WERI-Rb-1 (cell line): ENCODE results near the gene NRF1.

Source experiments
- DNase-seq: peaks from one replicate; pipeline ENCODE4 v3.0.0-alpha.2; 2020
- H3K27ac ChIP-seq: fragments of 250-450 bp; sonication (Bioruptor Pico); 2 replicates; pipeline ENCODE4 v1.5.1; 2020; ENCODE audit warnings: mild to moderate bottlenecking, moderate library complexity
- H3K27me3 ChIP-seq: fragments of 250-450 bp; sonication (Bioruptor Pico); 2 replicates; pipeline ENCODE4 v1.5.1; 2021; ENCODE audit warnings: mild to moderate bottlenecking, low read depth, moderate library complexity; ENCODE audit not compliant: insufficient read depth, severe bottlenecking
- H3K36me3 ChIP-seq: fragments of 250-450 bp; sonication (Bioruptor Pico); 2 replicates; pipeline ENCODE4 v1.5.1; 2020; ENCODE audit warnings: mild to moderate bottlenecking, moderate library complexity
- H3K4me3 ChIP-seq: 2 replicates; pipeline ENCODE4 v1.5.1; 2011; ENCODE audit warnings: low read depth, mild to moderate bottlenecking, control low read depth, low read length
- H3K9me3 ChIP-seq: fragments of 250-450 bp; sonication (Bioruptor Pico); 2 replicates; pipeline ENCODE4 v1.5.1; 2021; ENCODE audit warnings: mild to moderate bottlenecking, moderate library complexity; ENCODE audit not compliant: severe bottlenecking
- CTCF ChIP-seq: IDR thresholded peaks from 2 replicates; pipeline ENCODE4 v1.5.1; 2011; ENCODE audit warnings: low read depth, mild to moderate bottlenecking, control low read depth, inconsistent platforms, low read length

The NRF1 gene

GRCh38 chr7:129750091-129750490 is 138.6 kb downstream of the NRF1 start:
- DNase-seq = peak; percentile 97
- H3K27me3 ChIP-seq = no peaks in the 10 kb centered on the region
- no peak overlapping the region for H3K4me3 ChIP-seq
- peak overlapping the region; percentile 90 for H3K27ac ChIP-seq
- no peak for TF ChIP-seq CTCF
- no peaks in the 10 kb centered on the region for H3K9me3 ChIP-seq
- peaks cover 3% of the 10 kb centered on the region for H3K36me3 ChIP-seq

GRCh38 chr7:129750501-129750900 is 139.0 kb downstream of the NRF1 start:
- TF ChIP-seq CTCF = no peak
- H3K4me3 ChIP-seq = no peak overlapping the region; the same call in 1 of the 2 replicates
- H3K27ac ChIP-seq = peak overlapping the region; percentile 90
- no peaks in the 10 kb centered on the region for H3K9me3 ChIP-seq
- no peak for DNase-seq
- no peaks in the 10 kb centered on the region for H3K27me3 ChIP-seq
- peaks cover 3% of the 10 kb centered on the region for H3K36me3 ChIP-seq

- Histone ChIP-seq H3K36me3 (no peaks in the 10 kb centered on the region), H3K4me3 (no peak overlapping the region), H3K9me3 (no peaks in the 10 kb centered on the region), H3K27me3 (no peaks in the 10 kb centered on the region), H3K27ac (peak overlapping the region; percentile 90)
- DNase-seq = no peak
- TF ChIP-seq CTCF = no peak
Measured at GRCh38 chr7:129751916-129752315, 140.4 kb downstream of the NRF1 start.

- Histone ChIP-seq H3K9me3 (no peaks in the 10 kb centered on the region), H3K36me3 (no peaks in the 10 kb centered on the region), H3K4me3 (no peak overlapping the region), H3K27ac (no peak overlapping the region), H3K27me3 (no peaks in the 10 kb centered on the region)
- no peak for TF ChIP-seq CTCF
- DNase-seq = no peak
Measured at GRCh38 chr7:129752760-129753159, 141.2 kb downstream of the NRF1 start.

GRCh38 chr7:129754406-129754805 is 142.9 kb downstream of the NRF1 start:
- Histone ChIP-seq H3K27me3 (no peaks in the 10 kb centered on the region), H3K4me3 (no peak overlapping the region), H3K9me3 (no peaks in the 10 kb centered on the region), H3K36me3 (no peaks in the 10 kb centered on the region), H3K27ac (no peak overlapping the region)
- TF ChIP-seq CTCF = no peak
- DNase-seq = no peak

- Histone ChIP-seq H3K27ac (no peak overlapping the region), H3K36me3 (peaks cover 5% of the 10 kb centered on the region; the same call in 1 of the 2 replicates), H3K4me3 (no peak overlapping the region), H3K9me3 (no peaks in the 10 kb centered on the region), H3K27me3 (no peaks in the 10 kb centered on the region)
- DNase-seq = no peak
- no peak for TF ChIP-seq CTCF
Measured at GRCh38 chr7:129757991-129758390, 146.5 kb downstream of the NRF1 start.
